GM11168 (cell line): Measurements from ENCODE around the gene PLEKHG3.

Experiments used
- in situ Hi-C: fragments of 300-500 bp; cut with MboI; formaldehyde crosslinking; loops from one replicate; pipeline ENCODE4 v1.12.0; 2022; ENCODE audit warnings: low sequenced_read_pairs; ENCODE audit not compliant: unreplicated experiment

The PLEKHG3 gene

GRCh38 chr14:64737391-64738280 is 33.4 kb downstream of the PLEKHG3 start:
- in situ Hi-C loops: no loop called here

- in situ Hi-C loops: no loop called here
These were observed 34.1 kb downstream of the PLEKHG3 start for GRCh38 chr14:64738281-64738804.

GRCh38 chr14:64741200-64741599 is 37.0 kb downstream of the PLEKHG3 start:
- in situ Hi-C loops: no loop called here

- in situ Hi-C loops: no loop called here
These were observed 37.7 kb downstream of the PLEKHG3 start for GRCh38 chr14:64741961-64742360.

GRCh38 chr14:64743061-64743460 is 38.8 kb downstream of the PLEKHG3 start:
- in situ Hi-C loops: no loop called here

GRCh38 chr14:64745511-64746091 is 41.4 kb downstream of the PLEKHG3 start:
- in situ Hi-C loops: no loop called here

GRCh38 chr14:64746298-64747250 is 42.4 kb downstream of the PLEKHG3 start:
- in situ Hi-C loops: no loop called here

GRCh38 chr14:64747327-64747726 is 43.1 kb downstream of the PLEKHG3 start:
- in situ Hi-C loops: no loop called here

- in situ Hi-C loops: no loop called here
These were observed 44.3 kb downstream of the PLEKHG3 start for GRCh38 chr14:64748521-64748920.

- in situ Hi-C loops: no loop called here
These were observed 44.9 kb downstream of the PLEKHG3 start for GRCh38 chr14:64748995-64749714.

GRCh38 chr14:64752909-64753308 is 48.7 kb downstream of the PLEKHG3 start:
- in situ Hi-C loops: no loop called here

- in situ Hi-C loops: no loop called here
These were observed 49.1 kb downstream of the PLEKHG3 start for GRCh38 chr14:64753374-64753773.

- in situ Hi-C loops: no loop called here
These were observed 49.8 kb downstream of the PLEKHG3 start for GRCh38 chr14:64753999-64754398.

GRCh38 chr14:64754685-64755084 is 50.5 kb downstream of the PLEKHG3 start:
- in situ Hi-C loops: no loop called here

- in situ Hi-C loops: no loop called here
These were observed 51.6 kb downstream of the PLEKHG3 start for GRCh38 chr14:64755781-64756221.

GRCh38 chr14:64756712-64757111 is 52.5 kb downstream of the PLEKHG3 start:
- in situ Hi-C loops: no loop called here

- in situ Hi-C loops: no loop called here
These were observed 53.4 kb downstream of the PLEKHG3 start for GRCh38 chr14:64757601-64758000.

GRCh38 chr14:64758025-64758521 is 53.8 kb downstream of the PLEKHG3 start:
- in situ Hi-C loops: no loop called here
